CD14-positive monocyte (primary cell): ENCODE measurements around the gene LINC01488. TPM values are rescaled to one million over a fixed set of nuclear protein-coding genes. Genes with fewer than 3 reads are reported as not detected.

Source experiments
- DNase-seq, 3 donors: peaks; one replicate each; pipeline ENCODE4 v3.0.0-alpha.2; 2011 to 2022
- H2AFZ ChIP-seq: 2 replicates; pipeline ENCODE4 v1.6.0; 2012; ENCODE audit warnings: mild to moderate bottlenecking, low read depth, low read length, inconsistent platforms; ENCODE audit not compliant: insufficient read depth, poor library complexity, severe bottlenecking
- H3K27ac ChIP-seq, 2 donors: 1 replicate in 1 of 2; 2 replicates in 1 of 2; pipeline ENCODE4 v1.5.1; 2012 to 2013; ENCODE audit warnings: low read length in 2 of 2, control low read depth in 1 of 2, inconsistent platforms in 1 of 2, low read depth in 1 of 2, mild to moderate bottlenecking in 1 of 2
- H3K27me3 ChIP-seq, 2 donors: one replicate each; pipeline versions ENCODE4 v1.6.0 to v1.6.1; 2011 to 2013; ENCODE audit warnings: low read length in 2 of 2; ENCODE audit not compliant: control insufficient read depth in 2 of 2, insufficient read depth in 2 of 2
- H3K36me3 ChIP-seq, 2 donors: replicated peaks in 1 of 2; 1 replicate in 1 of 2; 2 replicates in 1 of 2; pipeline versions ENCODE4 v1.5.1 to v1.6.1; 2012 to 2013; ENCODE audit warnings: low read length in 2 of 2, control low read depth in 1 of 2, inconsistent platforms in 1 of 2, mild to moderate bottlenecking in 1 of 2; ENCODE audit not compliant: insufficient read depth in 2 of 2, control insufficient read depth in 1 of 2
- H3K4me1 ChIP-seq, 2 donors: 1 replicate in 1 of 2; 2 replicates in 1 of 2; pipeline versions ENCODE4 v1.5.1 to v1.6.1; 2012 to 2013; ENCODE audit warnings: low read length in 2 of 2, control low read depth in 1 of 2, inconsistent platforms in 1 of 2, mild to moderate bottlenecking in 1 of 2, moderate library complexity in 1 of 2; ENCODE audit not compliant: insufficient read depth in 2 of 2, control insufficient read depth in 1 of 2
- H3K4me2 ChIP-seq: replicated peaks from 2 replicates; pipeline ENCODE3; 2012; ENCODE audit warnings: low read length, moderate library complexity, mild to moderate bottlenecking; ENCODE audit not compliant: poor library complexity, severe bottlenecking; ENCODE audit errors: extremely low read depth
- H3K4me3 ChIP-seq, 3 experiments: fragments of 200-600 bp in 1 of 3; sonication (generic) in 1 of 3; replicated peaks in 1 of 3; 1 replicate in 2 of 3; 2 replicates in 1 of 3; pipeline ENCODE4 v1.5.1; 2011 to 2013; ENCODE audit warnings: low read length in 3 of 3, mild to moderate bottlenecking in 3 of 3, control low read depth in 2 of 3, low read depth in 2 of 3, inconsistent platforms in 1 of 3, moderate library complexity in 1 of 3
- H3K79me2 ChIP-seq: 2 replicates; pipeline ENCODE4 v1.6.0; 2012; ENCODE audit warnings: mild to moderate bottlenecking, control low read depth, inconsistent platforms, low read length, moderate library complexity; ENCODE audit not compliant: insufficient read depth
- H3K9ac ChIP-seq: 2 replicates; pipeline ENCODE4 v1.6.0; 2017; ENCODE audit warnings: low read length, mild to moderate bottlenecking; ENCODE audit not compliant: insufficient read depth, poor library complexity, severe bottlenecking
- H3K9me3 ChIP-seq, 2 donors: replicated peaks in 1 of 2; 1 replicate in 1 of 2; 2 replicates in 1 of 2; pipeline versions ENCODE4 v1.5.1 to v1.6.1; 2012 to 2013; ENCODE audit warnings: low read length in 2 of 2, control low read depth in 1 of 2; ENCODE audit not compliant: control insufficient read depth in 1 of 2, insufficient read depth in 1 of 2
- H4K20me1 ChIP-seq: 2 replicates; pipeline ENCODE4 v1.6.0; 2012; ENCODE audit warnings: mild to moderate bottlenecking, low read length, control low read depth, moderate library complexity; ENCODE audit not compliant: insufficient read depth
- H3K27ac Mint-ChIP-seq, 7 donors: one replicate each; pipeline ENCODE4 v1.8.0; 2020; ENCODE audit warnings: mild to moderate bottlenecking in 7 of 7, mixed read lengths in 7 of 7, moderate library complexity in 6 of 7, inconsistent platforms in 2 of 7
- H3K27me3 Mint-ChIP-seq, 3 donors: one replicate each; pipeline ENCODE4 v1.8.0; 2021 to 2022; ENCODE audit warnings: low read depth in 3 of 3, mild to moderate bottlenecking in 3 of 3, mixed read lengths in 3 of 3, moderate library complexity in 3 of 3, inconsistent platforms in 1 of 3
- H3K36me3 Mint-ChIP-seq, 2 donors: one replicate each; pipeline ENCODE4 v1.8.0; 2020; ENCODE audit warnings: mixed read lengths in 2 of 2, inconsistent platforms in 1 of 2, mild to moderate bottlenecking in 1 of 2
- H3K4me1 Mint-ChIP-seq: one replicate; pipeline ENCODE4 v1.8.0; 2020; ENCODE audit warnings: mild to moderate bottlenecking, mixed read lengths
- H3K4me3 Mint-ChIP-seq, 2 donors: one replicate each; pipeline ENCODE4 v1.8.0; 2020; ENCODE audit warnings: mild to moderate bottlenecking in 2 of 2, mixed read lengths in 2 of 2, moderate library complexity in 1 of 2
- H3K9me3 Mint-ChIP-seq, 7 donors: one replicate each; pipeline ENCODE4 v1.8.0; 2020 to 2022; ENCODE audit warnings: mixed read lengths in 7 of 7, mild to moderate bottlenecking in 6 of 7, moderate library complexity in 6 of 7, inconsistent platforms in 2 of 7
- CTCF ChIP-seq: fragments of 200-600 bp; IDR thresholded peaks from one replicate; pipeline ENCODE4 v1.8.0; 2022; ENCODE audit warnings: antibody characterized with exemption, mild to moderate bottlenecking
- WGBS: methylation state at CpG from one replicate; pipeline ENCODE4 v1.1.5; 2013; ENCODE audit warnings: missing lambda C conversion rate; ENCODE audit not compliant: insufficient coverage; 5-methylcytosine and 5-hydroxymethylcytosine counted together
- intact Hi-C, 2 donors: fragments of 100-400 bp; cut with micrococcal nuclease; formaldehyde crosslinking; loops; one replicate each; pipeline versions ENCODE4 v1.15.0 to v1.15.1; 2023
- polyA plus RNA-seq, 3 donors: library from polyadenylated mRNA; depleted of rRNA in 1 of 3; unstranded in 2 of 3; stranded (reverse) in 1 of 3; fragments of 300-500 nt in 2 of 3; fragments of >200 nt in 1 of 3; fragmentation: Illumina TruSeq in 2 of 3; gene quantifications; 1 replicate in 2 of 3; 2 replicates in 1 of 3; pipeline ENCODE4 v1.2.3, GENCODE V29; 2012 to 2021

The LINC01488 gene
- polyA plus RNA-seq, 3 donors: not detected

GRCh38 chr11:69448471-69449284 lies 32.8 kb upstream of the LINC01488 start:
- no peak overlapping the region for H3K9ac ChIP-seq
- no peaks in the 10 kb centered on the region for H3K79me2 ChIP-seq
- no peak overlapping the region for H3K4me2 ChIP-seq
- Mint-ChIP-seq H3K9me3 (peaks cover 0 to 9% (median 2%) of the 10 kb centered on the region in 7 donors), H3K27me3 (peaks cover 47 to 70% (median 60%) of the 10 kb centered on the region in 3 donors), H3K36me3 (peaks cover 0 to 2% of the 10 kb centered on the region in 2 donors), H3K4me1 (peaks cover 44% of the 10 kb centered on the region), H3K4me3 (peak overlapping the region in 1 of 2 donors; percentile 43), H3K27ac (no peak overlapping the region)
- no peaks in the 10 kb centered on the region for H3K9me3 ChIP-seq
- WGBS: 81% methylated on average over 12 of the region's 15 CpGs
- no peak overlapping the region for H3K27ac ChIP-seq
- no peak overlapping the region for H2AFZ ChIP-seq
- H3K4me1 ChIP-seq: peaks cover 39 to 46% of the 10 kb centered on the region in 2 donors
- H3K4me3 ChIP-seq: no peak overlapping the region
- peaks cover 0 to 36% of the 10 kb centered on the region in 2 donors for H3K27me3 ChIP-seq
- intact Hi-C loops: no loop called here
- H3K36me3 ChIP-seq: no peaks in the 10 kb centered on the region
- H4K20me1 ChIP-seq: no peaks in the 10 kb centered on the region
- no peak for DNase-seq
- TF ChIP-seq CTCF: no peak

- H3K27me3 Mint-ChIP-seq: peaks cover 43 to 62% (median 52%) of the 10 kb centered on the region in 3 donors
- no peak overlapping the region for H3K4me2 ChIP-seq
- peak; percentile 9 to 59 (median 17) for DNase-seq
- no peak overlapping the region for H3K4me3 ChIP-seq
- peak overlapping the region in 1 of 2 donors; percentile 66 for H3K4me3 Mint-ChIP-seq
- H4K20me1 ChIP-seq: no peaks in the 10 kb centered on the region
- no peak overlapping the region for H2AFZ ChIP-seq
- H3K27ac ChIP-seq: no peak overlapping the region
- peaks cover 30 to 38% of the 10 kb centered on the region in 2 donors for H3K4me1 ChIP-seq
- H3K27me3 ChIP-seq: peaks cover 0 to 32% of the 10 kb centered on the region in 2 donors
- H3K9me3 Mint-ChIP-seq: peaks cover 0 to 9% (median 2%) of the 10 kb centered on the region in 7 donors
- peaks cover 36% of the 10 kb centered on the region for H3K4me1 Mint-ChIP-seq
- intact Hi-C loops: no loop called here
- H3K36me3 ChIP-seq: no peaks in the 10 kb centered on the region
- 5% methylated on average over 29 of the region's 29 CpGs for WGBS
- TF ChIP-seq CTCF: no peak
- no peak overlapping the region for H3K27ac Mint-ChIP-seq
- no peaks in the 10 kb centered on the region for H3K9me3 ChIP-seq
- H3K9ac ChIP-seq: no peak overlapping the region
- no peaks in the 10 kb centered on the region for H3K79me2 ChIP-seq
- peaks cover 0 to 2% of the 10 kb centered on the region in 2 donors for H3K36me3 Mint-ChIP-seq
These were observed 32.0 kb upstream of the LINC01488 start for GRCh38 chr11:69449320-69450063.
